ENCODE measurements around the gene ACVR1.

Gene ACVR1

GRCh38 chr2:157905092-157905491 lies 29.0 kb upstream of the ACVR1 start:
- no peaks in the 10 kb centered on the region for H3K9me3 ChIP-seq (ENCODE audit: severe bottlenecking)
- H3K4me1 ChIP-seq (ENCODE audit: insufficient read depth, poor library complexity, severe bottlenecking): no peaks in the 10 kb centered on the region
- DNase-seq (ENCODE audit: low spot score): no peak
- ATAC-seq (ENCODE audit: low read depth): no peak
- no peak for TF ChIP-seq CTCF (IDR thresholded peaks at IDR 0.05; ENCODE audit: poor library complexity, severe bottlenecking)
- no peaks in the 10 kb centered on the region for H3K27me3 ChIP-seq (ENCODE audit: insufficient read depth, poor library complexity, severe bottlenecking)
- H3K27ac ChIP-seq (ENCODE audit: poor library complexity, severe bottlenecking): no peak overlapping the region
- H3K36me3 ChIP-seq (ENCODE audit: low read depth): no peaks in the 10 kb centered on the region
- H3K4me3 ChIP-seq (ENCODE audit: severe bottlenecking): no peak overlapping the region

GRCh38 chr2:157903626-157904025 lies 27.5 kb upstream of the ACVR1 start:
- H3K4me3 ChIP-seq (ENCODE audit: severe bottlenecking): no peak overlapping the region
- no peaks in the 10 kb centered on the region for H3K9me3 ChIP-seq (ENCODE audit: severe bottlenecking)
- no peaks in the 10 kb centered on the region for H3K36me3 ChIP-seq (ENCODE audit: low read depth)
- H3K27ac ChIP-seq (ENCODE audit: poor library complexity, severe bottlenecking): no peak overlapping the region
- no peak for ATAC-seq (ENCODE audit: low read depth)
- no peak for DNase-seq (ENCODE audit: low spot score)
- TF ChIP-seq CTCF (IDR thresholded peaks at IDR 0.05; ENCODE audit: poor library complexity, severe bottlenecking): no peak
- H3K4me1 ChIP-seq (ENCODE audit: insufficient read depth, poor library complexity, severe bottlenecking): no peaks in the 10 kb centered on the region
- H3K27me3 ChIP-seq (ENCODE audit: insufficient read depth, poor library complexity, severe bottlenecking): no peaks in the 10 kb centered on the region

GRCh38 chr2:157903151-157903550 lies 27.0 kb upstream of the ACVR1 start:
- no peak for DNase-seq (ENCODE audit: low spot score)
- H3K4me3 ChIP-seq (ENCODE audit: severe bottlenecking): no peak overlapping the region
- no peaks in the 10 kb centered on the region for H3K27me3 ChIP-seq (ENCODE audit: insufficient read depth, poor library complexity, severe bottlenecking)
- no peak for TF ChIP-seq CTCF (IDR thresholded peaks at IDR 0.05; ENCODE audit: poor library complexity, severe bottlenecking)
- H3K9me3 ChIP-seq (ENCODE audit: severe bottlenecking): no peaks in the 10 kb centered on the region
- no peaks in the 10 kb centered on the region for H3K4me1 ChIP-seq (ENCODE audit: insufficient read depth, poor library complexity, severe bottlenecking)
- H3K36me3 ChIP-seq (ENCODE audit: low read depth): no peaks in the 10 kb centered on the region
- ATAC-seq (ENCODE audit: low read depth): no peak
- no peak overlapping the region for H3K27ac ChIP-seq (ENCODE audit: poor library complexity, severe bottlenecking)

- Histone ChIP-seq H3K4me3 (ENCODE audit: severe bottlenecking) (no peak overlapping the region), H3K27ac (ENCODE audit: poor library complexity, severe bottlenecking) (no peak overlapping the region), H3K4me1 (ENCODE audit: insufficient read depth, poor library complexity, severe bottlenecking) (no peaks in the 10 kb centered on the region), H3K36me3 (ENCODE audit: low read depth) (no peaks in the 10 kb centered on the region), H3K27me3 (ENCODE audit: insufficient read depth, poor library complexity, severe bottlenecking) (no peaks in the 10 kb centered on the region), H3K9me3 (ENCODE audit: severe bottlenecking) (no peaks in the 10 kb centered on the region)
- ATAC-seq (ENCODE audit: low read depth) (no peak), DNase-seq (ENCODE audit: low spot score) (no peak)
- no peak for TF ChIP-seq CTCF (IDR thresholded peaks at IDR 0.05; ENCODE audit: poor library complexity, severe bottlenecking)
Measured at GRCh38 chr2:157902692-157903091, 26.6 kb upstream of the ACVR1 start.

GRCh38 chr2:157901325-157901724 lies 25.2 kb upstream of the ACVR1 start:
- TF ChIP-seq CTCF (IDR thresholded peaks at IDR 0.05; ENCODE audit: poor library complexity, severe bottlenecking): peak; percentile 19
- Histone ChIP-seq H3K27ac (ENCODE audit: poor library complexity, severe bottlenecking) (no peak overlapping the region), H3K9me3 (ENCODE audit: severe bottlenecking) (no peaks in the 10 kb centered on the region), H3K4me3 (ENCODE audit: severe bottlenecking) (no peak overlapping the region), H3K36me3 (ENCODE audit: low read depth) (no peaks in the 10 kb centered on the region), H3K27me3 (ENCODE audit: insufficient read depth, poor library complexity, severe bottlenecking) (no peaks in the 10 kb centered on the region), H3K4me1 (ENCODE audit: insufficient read depth, poor library complexity, severe bottlenecking) (no peaks in the 10 kb centered on the region)
- DNase-seq (ENCODE audit: low spot score) (no peak), ATAC-seq (ENCODE audit: low read depth) (no peak)
